ENCODE results near the gene TRIM10.

Gene TRIM10

DNA sequence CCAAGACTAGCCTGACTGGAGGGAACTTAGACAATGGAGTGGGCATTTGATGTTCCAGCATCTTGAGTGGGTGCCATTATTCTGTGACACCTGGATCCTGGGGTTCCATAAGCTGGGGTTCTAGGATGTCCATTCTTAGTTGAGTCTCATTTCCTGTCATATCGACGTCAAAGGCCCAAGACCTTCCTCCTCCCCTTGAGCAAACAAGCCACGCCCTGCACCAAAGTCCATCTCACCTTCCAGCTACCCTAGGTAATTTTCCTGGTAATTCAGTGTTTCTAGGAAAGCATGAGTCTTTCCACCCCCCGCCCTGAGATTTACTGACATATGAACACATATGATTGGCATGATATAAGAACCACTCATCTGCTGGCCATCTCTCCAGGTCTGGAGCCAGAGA, 25.3 kb downstream of the TRIM10 start, which contains the start of gene TRIM40:
Gene TRIM40 (plus strand): TSS at position 384 of the 400 bp plus-strand sequence. CDS start 897 bp downstream, outside the sequence.
- no peak for DNase-seq
- Histone ChIP-seq H3K9me3 (ENCODE audit: control extremely low read depth in 1 of 5, control insufficient read depth in 4 of 5, insufficient read depth in 2 of 5, low read depth in 1 of 5, low read length in 4 of 5) (no peaks in the 10 kb centered on the region), H3K4me3 (ENCODE audit: control insufficient read depth in 1 of 7, extremely low read depth in 1 of 7, insufficient read depth in 4 of 7, low read depth in 2 of 7, low read length in 6 of 7) (no peak within 1 kb of the TSS), H3K36me3 (ENCODE audit: control insufficient read depth in 4 of 4, insufficient read depth in 4 of 4, low read length in 3 of 4) (no peaks in the 10 kb centered on the region), H3K27me3 (replicated peaks in 2 of 5; ENCODE audit: control insufficient read depth in 4 of 5, insufficient read depth in 5 of 5, low read length in 4 of 5) (peaks cover 0 to 15% (median 11%) of the 10 kb centered on the region in 5 experiments), H3K4me1 (ENCODE audit: control extremely low read depth in 1 of 4, control insufficient read depth in 4 of 4, insufficient read depth in 4 of 4, low read length in 3 of 4) (peaks cover 0 to 14% (median 6%) of the 10 kb centered on the region in 4 experiments), H3K27ac (ENCODE audit: insufficient read depth in 1 of 2, low read depth in 1 of 2, low read length in 2 of 2, poor library complexity in 1 of 2, severe bottlenecking in 2 of 2) (no peak within 1 kb of the TSS)
- ChIA-PET CTCF (interaction anchor here (0.9 to 8.2 kb wide), 4 partner anchors 16 to 62 kb away, joined by 3 to 108 read pairs (median 6); no protein-coding TSS in a partner anchor), POLR2A (no interaction called here)
- WGBS (ENCODE audit: insufficient coverage): 67% methylated on average over 3 of the region's 4 CpGs

DNA sequence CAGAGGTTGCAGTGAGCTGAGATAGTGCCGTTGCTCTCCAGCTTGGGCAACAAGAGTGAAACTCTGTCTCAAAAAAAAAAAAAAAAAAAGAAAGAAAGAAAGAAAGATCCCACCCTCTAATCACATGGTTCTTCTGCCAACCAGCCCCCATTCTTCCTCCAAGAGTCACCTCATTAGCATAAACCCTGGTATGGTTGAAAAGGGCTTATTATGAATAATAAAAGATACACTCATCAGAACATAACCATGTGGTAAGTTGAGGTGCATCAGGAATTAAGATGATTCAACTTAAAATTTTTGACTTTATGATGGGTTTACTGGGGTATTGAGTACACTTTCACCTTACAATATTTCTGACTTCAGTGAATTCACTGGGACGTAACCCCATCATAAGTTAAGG, 25.9 kb downstream of the TRIM10 start:
- Histone ChIP-seq H3K9me3 (ENCODE audit: control extremely low read depth in 1 of 5, control insufficient read depth in 4 of 5, insufficient read depth in 2 of 5, low read depth in 1 of 5, low read length in 4 of 5) (no peaks in the 10 kb centered on the region), H3K4me3 (ENCODE audit: control insufficient read depth in 1 of 7, extremely low read depth in 1 of 7, insufficient read depth in 4 of 7, low read depth in 2 of 7, low read length in 6 of 7) (no peak overlapping the region), H3K36me3 (ENCODE audit: control insufficient read depth in 4 of 4, insufficient read depth in 4 of 4, low read length in 3 of 4) (no peaks in the 10 kb centered on the region), H3K4me1 (ENCODE audit: control extremely low read depth in 1 of 4, control insufficient read depth in 4 of 4, insufficient read depth in 4 of 4, low read length in 3 of 4) (peaks cover 0 to 18% (median 8%) of the 10 kb centered on the region in 4 experiments), H3K27ac (ENCODE audit: insufficient read depth in 1 of 2, low read depth in 1 of 2, low read length in 2 of 2, poor library complexity in 1 of 2, severe bottlenecking in 2 of 2) (no peak overlapping the region), H3K27me3 (replicated peaks in 2 of 5; ENCODE audit: control insufficient read depth in 4 of 5, insufficient read depth in 5 of 5, low read length in 4 of 5) (peaks cover under 1 to 21% (median 17%) of the 10 kb centered on the region in 5 experiments)
- WGBS (ENCODE audit: insufficient coverage): no CpG with 5 or more reads among the region's 2 CpGs
- DNase-seq: no peak
- CTCF ChIA-PET: interaction anchor here (0.9 to 8.2 kb wide), 5 partner anchors 12 to 62 kb away, joined by 3 to 108 read pairs (median 8); no protein-coding TSS in a partner anchor
- POLR2A ChIA-PET: no interaction called here

DNA sequence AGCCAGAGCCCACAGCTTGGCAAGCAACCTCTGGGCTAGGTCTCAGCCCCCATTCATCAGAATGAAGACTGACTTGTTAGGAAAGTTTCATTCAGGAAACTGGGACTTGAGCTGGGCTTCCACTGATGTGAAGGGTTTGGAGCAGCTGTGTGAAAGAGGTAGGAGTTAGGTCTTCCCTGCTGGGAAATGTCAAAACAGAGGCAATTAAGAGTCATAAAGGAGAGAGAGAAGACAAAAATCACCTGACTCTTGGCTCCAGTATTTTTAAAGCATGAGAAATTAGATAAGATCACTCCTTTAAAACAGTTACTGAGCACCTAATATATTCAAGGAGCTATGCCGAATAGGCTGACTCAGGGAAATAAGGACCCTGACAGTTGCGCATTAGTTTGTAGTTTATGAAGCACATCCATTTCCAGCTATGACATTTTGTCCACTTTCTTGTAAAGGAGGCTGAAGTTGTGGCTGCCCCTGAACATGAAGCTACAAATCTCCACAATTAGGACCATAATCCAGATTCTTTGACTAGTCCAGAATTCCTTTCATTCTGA, 29.0 kb downstream of the TRIM10 start:
- peaks cover 0 to 22% (median 10%) of the 10 kb centered on the region in 4 experiments for H3K4me1 ChIP-seq (ENCODE audit: control extremely low read depth in 1 of 4, control insufficient read depth in 4 of 4, insufficient read depth in 4 of 4, low read length in 3 of 4)
- no peak overlapping the region for H3K27ac ChIP-seq (ENCODE audit: insufficient read depth in 1 of 2, low read depth in 1 of 2, low read length in 2 of 2, poor library complexity in 1 of 2, severe bottlenecking in 2 of 2)
- no peak for DNase-seq
- no peaks in the 10 kb centered on the region for H3K36me3 ChIP-seq (ENCODE audit: control insufficient read depth in 4 of 4, insufficient read depth in 4 of 4, low read length in 3 of 4)
- POLR2A ChIA-PET: no interaction called here
- CTCF ChIA-PET: interaction anchor here (0.8 to 8.2 kb wide), 19 partner anchors 9 to 186 kb away, joined by 3 to 108 read pairs (median 6); partner anchors contain the start of gene TRIM31
- no peak overlapping the region for H3K4me3 ChIP-seq (ENCODE audit: control insufficient read depth in 1 of 7, extremely low read depth in 1 of 7, insufficient read depth in 4 of 7, low read depth in 2 of 7, low read length in 6 of 7)
- peaks cover 15 to 53% (median 34%) of the 10 kb centered on the region in 5 experiments for H3K27me3 ChIP-seq (replicated peaks in 2 of 5; ENCODE audit: control insufficient read depth in 4 of 5, insufficient read depth in 5 of 5, low read length in 4 of 5)
- WGBS (ENCODE audit: insufficient coverage): no CpG with 5 or more reads among the region's 2 CpGs
- H3K9me3 ChIP-seq (ENCODE audit: control extremely low read depth in 1 of 5, control insufficient read depth in 4 of 5, insufficient read depth in 2 of 5, low read depth in 1 of 5, low read length in 4 of 5): no peaks in the 10 kb centered on the region

DNA sequence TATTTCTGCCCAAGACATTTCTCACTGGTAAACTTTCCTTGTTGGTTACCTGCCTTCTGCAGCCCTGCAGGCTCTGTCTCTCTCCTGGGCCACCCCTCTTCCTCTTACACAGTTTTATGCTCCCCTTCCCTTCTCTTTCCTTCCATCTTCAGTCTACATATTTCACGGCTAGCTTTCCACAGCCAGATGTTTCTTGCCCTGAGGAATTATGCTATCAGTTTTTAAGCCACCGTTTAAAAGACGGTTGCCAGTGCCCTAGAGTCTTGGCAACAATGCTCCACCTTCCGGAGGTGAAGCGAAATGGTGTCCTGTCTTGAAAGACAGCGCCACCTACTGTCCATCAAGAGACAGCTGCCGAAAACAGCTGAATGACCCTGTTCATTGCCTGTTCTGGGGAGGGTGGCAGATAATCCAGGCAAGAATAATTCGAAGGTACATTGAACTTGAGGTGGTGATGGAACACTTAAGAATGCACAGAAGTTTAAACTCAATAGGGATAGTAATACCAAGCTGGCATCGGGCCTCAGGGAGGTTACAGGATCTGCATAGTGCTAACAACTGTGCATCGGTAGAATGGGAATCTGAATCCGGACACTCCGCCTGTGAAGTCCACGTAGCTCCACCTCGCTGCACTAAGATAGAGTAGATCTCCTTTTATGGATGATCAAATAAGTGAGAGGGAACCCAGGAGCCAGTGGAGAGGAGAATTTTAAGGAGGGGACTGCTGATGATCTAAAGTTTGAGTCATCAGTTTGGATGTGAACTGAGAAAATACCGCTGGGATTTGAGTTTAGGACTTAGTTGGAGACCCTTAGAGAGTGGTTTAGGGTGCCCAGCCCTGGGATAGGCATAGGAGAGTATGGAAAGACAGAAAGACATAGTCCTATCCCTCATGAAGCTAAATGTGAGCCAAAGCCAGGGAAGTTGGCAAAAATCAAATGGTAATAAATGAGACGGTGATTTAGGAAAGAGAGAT, 29.8 kb downstream of the TRIM10 start:
- Histone ChIP-seq H3K27me3 (replicated peaks in 2 of 5; ENCODE audit: control insufficient read depth in 4 of 5, insufficient read depth in 5 of 5, low read length in 4 of 5) (peaks cover 15 to 60% (median 37%) of the 10 kb centered on the region in 5 experiments), H3K4me3 (ENCODE audit: control insufficient read depth in 1 of 7, extremely low read depth in 1 of 7, insufficient read depth in 4 of 7, low read depth in 2 of 7, low read length in 6 of 7) (peak overlapping the region in 1 of 7 experiments; percentile 14), H3K9me3 (ENCODE audit: control extremely low read depth in 1 of 5, control insufficient read depth in 4 of 5, insufficient read depth in 2 of 5, low read depth in 1 of 5, low read length in 4 of 5) (no peaks in the 10 kb centered on the region), H3K4me1 (ENCODE audit: control extremely low read depth in 1 of 4, control insufficient read depth in 4 of 4, insufficient read depth in 4 of 4, low read length in 3 of 4) (peaks cover 0 to 14% (median 5%) of the 10 kb centered on the region in 4 experiments), H3K36me3 (ENCODE audit: control insufficient read depth in 4 of 4, insufficient read depth in 4 of 4, low read length in 3 of 4) (no peaks in the 10 kb centered on the region), H3K27ac (ENCODE audit: insufficient read depth in 1 of 2, low read depth in 1 of 2, low read length in 2 of 2, poor library complexity in 1 of 2, severe bottlenecking in 2 of 2) (no peak overlapping the region)
- ChIA-PET POLR2A (no interaction called here), CTCF (interaction anchor here (0.7 to 8.2 kb wide), 27 partner anchors 9 to 280 kb away, joined by 3 to 108 read pairs (median 5); partner anchors contain the start of gene TRIM31)
- WGBS (ENCODE audit: insufficient coverage): 37% methylated on average over 13 of the region's 16 CpGs
- DNase-seq: peak; percentile 87 to 92 (median 91)

DNA sequence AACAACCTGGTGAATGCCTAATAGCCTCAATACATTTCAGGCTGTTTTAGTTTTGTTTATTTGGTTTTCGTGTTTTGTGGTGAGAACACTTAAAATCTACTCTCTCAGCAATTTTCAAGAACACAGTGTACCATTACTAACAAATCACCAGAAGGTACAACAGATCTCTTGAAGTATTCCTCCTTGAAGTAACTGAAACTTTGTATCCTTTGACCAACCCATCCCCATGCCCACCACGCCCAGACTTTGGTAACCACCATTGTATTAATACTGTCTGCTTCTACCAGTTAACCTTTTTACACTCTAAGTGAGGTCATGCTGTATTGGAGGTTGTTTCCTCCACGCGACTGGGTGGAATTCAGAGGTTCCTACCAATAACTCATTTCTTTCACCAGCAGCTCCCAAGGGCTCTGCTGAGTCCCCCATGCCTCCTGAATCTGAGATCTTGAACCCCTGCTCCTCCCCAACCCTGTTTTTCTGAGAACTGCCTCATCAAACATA, 30.8 kb downstream of the TRIM10 start:
- peaks cover 15 to 68% (median 34%) of the 10 kb centered on the region in 5 experiments for H3K27me3 ChIP-seq (replicated peaks in 2 of 5; ENCODE audit: control insufficient read depth in 4 of 5, insufficient read depth in 5 of 5, low read length in 4 of 5)
- H3K4me3 ChIP-seq (ENCODE audit: control insufficient read depth in 1 of 7, extremely low read depth in 1 of 7, insufficient read depth in 4 of 7, low read depth in 2 of 7, low read length in 6 of 7): no peak overlapping the region
- H3K9me3 ChIP-seq (ENCODE audit: control extremely low read depth in 1 of 5, control insufficient read depth in 4 of 5, insufficient read depth in 2 of 5, low read depth in 1 of 5, low read length in 4 of 5): no peaks in the 10 kb centered on the region
- no peak overlapping the region for H3K27ac ChIP-seq (ENCODE audit: insufficient read depth in 1 of 2, low read depth in 1 of 2, low read length in 2 of 2, poor library complexity in 1 of 2, severe bottlenecking in 2 of 2)
- 92% methylated on average over 2 of the region's 4 CpGs for WGBS (ENCODE audit: insufficient coverage)
- DNase-seq: no peak
- ChIA-PET POLR2A (interaction anchor here (0.6 kb wide), 1 partner anchor 269 kb away, joined by 3 read pairs; no protein-coding TSS in a partner anchor), CTCF (interaction anchor here (1.0 to 8.2 kb wide), 13 partner anchors 11 to 279 kb away, joined by 3 to 108 read pairs (median 6); partner anchors contain the start of gene TRIM31)
- H3K4me1 ChIP-seq (ENCODE audit: control extremely low read depth in 1 of 4, control insufficient read depth in 4 of 4, insufficient read depth in 4 of 4, low read length in 3 of 4): peaks cover 0 to 12% (median 5%) of the 10 kb centered on the region in 4 experiments
- no peaks in the 10 kb centered on the region for H3K36me3 ChIP-seq (ENCODE audit: control insufficient read depth in 4 of 4, insufficient read depth in 4 of 4, low read length in 3 of 4)

- ChIA-PET POLR2A (interaction anchor here (0.6 to 0.7 kb wide), 2 partner anchors 268 to 1179 kb away, joined by 3 read pairs; no protein-coding TSS in a partner anchor), CTCF (interaction anchor here (0.7 to 8.2 kb wide), 10 partner anchors 18 to 278 kb away, joined by 3 to 108 read pairs (median 6); partner anchors contain the start of gene TRIM31)
- DNase-seq: no peak
- Histone ChIP-seq H3K4me3 (ENCODE audit: control insufficient read depth in 1 of 7, extremely low read depth in 1 of 7, insufficient read depth in 4 of 7, low read depth in 2 of 7, low read length in 6 of 7) (no peak overlapping the region), H3K27ac (ENCODE audit: insufficient read depth in 1 of 2, low read depth in 1 of 2, low read length in 2 of 2, poor library complexity in 1 of 2, severe bottlenecking in 2 of 2) (no peak overlapping the region), H3K27me3 (replicated peaks in 2 of 5; ENCODE audit: control insufficient read depth in 4 of 5, insufficient read depth in 5 of 5, low read length in 4 of 5) (peaks cover 15 to 67% (median 33%) of the 10 kb centered on the region in 5 experiments), H3K36me3 (ENCODE audit: control insufficient read depth in 4 of 4, insufficient read depth in 4 of 4, low read length in 3 of 4) (no peaks in the 10 kb centered on the region), H3K9me3 (ENCODE audit: control extremely low read depth in 1 of 5, control insufficient read depth in 4 of 5, insufficient read depth in 2 of 5, low read depth in 1 of 5, low read length in 4 of 5) (no peaks in the 10 kb centered on the region), H3K4me1 (ENCODE audit: control extremely low read depth in 1 of 4, control insufficient read depth in 4 of 4, insufficient read depth in 4 of 4, low read length in 3 of 4) (peaks cover 0 to 12% (median 5%) of the 10 kb centered on the region in 4 experiments)
- WGBS (ENCODE audit: insufficient coverage): 80% methylated on average over 5 of the region's 10 CpGs
Measured at GRCh38 chr6:30129265-30130178, 31.5 kb downstream of the TRIM10 start.
